Mesothelial cell of epicardium (in vitro differentiated cells): ENCODE measurements around the gene OPRL1. TPM values are rescaled to one million over a fixed set of nuclear protein-coding genes. Genes with fewer than 3 reads are reported as not detected.
"Not testable (repeated sequence)": the region's sequence is repeated elsewhere in the genome, so short reads cannot be mapped to it uniquely, and the experiment has no call there.

Experiments used
- DNase-seq, 2 experiments: peaks; one replicate each; pipeline ENCODE4 v3.0.0; 2021; ENCODE audit warnings: low spot score in 2 of 2; ENCODE audit not compliant: unreplicated experiment in 2 of 2
- H3K27ac Mint-ChIP-seq: 2 replicates; pipeline ENCODE4 v1.8.0; 2021; ENCODE audit warnings: mixed read lengths
- H3K27me3 Mint-ChIP-seq: 2 replicates; pipeline ENCODE4 v1.8.0; 2021; ENCODE audit warnings: low read depth, mixed read lengths
- H3K36me3 Mint-ChIP-seq: 2 replicates; pipeline ENCODE4 v1.8.0; 2021; ENCODE audit warnings: mixed read lengths
- H3K4me1 Mint-ChIP-seq: 2 replicates; pipeline ENCODE4 v1.8.0; 2021; ENCODE audit warnings: mixed read lengths
- H3K4me3 Mint-ChIP-seq: 2 replicates; pipeline ENCODE4 v1.8.0; 2021; ENCODE audit warnings: mild to moderate bottlenecking, moderate library complexity, mixed read lengths
- H3K9me3 Mint-ChIP-seq: 2 replicates; pipeline ENCODE4 v1.8.0; 2021; ENCODE audit warnings: mixed read lengths
- total RNA-seq: library from RNA; stranded (reverse); gene quantifications from 3 replicates; pipeline ENCODE4 v1.2.1, GENCODE V29; 2021
- TF ChIP-seq, protein P1 (sequence below): fragments of 200-600 bp; sonication (generic); IDR thresholded peaks from one replicate; pipeline ENCODE4 v1.5.0; 2021; ENCODE audit warnings: antibody characterized with exemption; ENCODE audit not compliant: unreplicated experiment

OPRL1 gene
- total RNA-seq, 1 donor from 2014 or later: 2.5 TPM

DNA sequence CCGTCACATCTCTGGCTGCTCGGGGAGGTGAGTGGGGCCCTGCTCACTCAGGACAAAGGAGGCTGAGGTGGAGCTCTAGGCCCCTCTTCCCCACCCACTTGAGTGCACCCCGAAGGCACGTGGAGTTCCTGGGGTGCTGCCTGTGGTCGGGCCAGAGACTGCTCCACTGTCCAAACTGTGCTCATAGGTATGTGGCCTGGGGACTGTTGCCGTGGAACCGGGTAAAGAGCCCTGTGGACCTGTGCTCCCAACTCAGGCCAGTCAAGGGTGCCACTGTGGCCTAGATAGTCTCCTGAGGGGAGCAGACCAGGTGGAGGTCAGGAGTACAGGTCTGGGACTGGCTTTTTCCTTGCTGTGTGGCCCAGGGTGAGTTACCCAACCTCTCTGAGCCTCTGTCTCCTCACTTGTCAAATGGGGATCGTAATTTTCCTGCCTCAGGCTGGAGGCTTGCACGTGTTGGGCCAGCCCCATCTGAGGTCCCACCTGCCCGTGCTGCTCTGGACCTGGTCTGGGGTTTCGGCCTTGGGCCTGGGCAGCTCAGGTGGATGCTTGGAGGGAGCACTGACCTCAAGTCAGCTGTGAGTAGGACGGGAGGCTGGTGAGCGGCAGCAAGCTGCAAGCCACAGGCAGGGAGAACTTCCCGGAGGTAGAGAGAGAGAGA, 39.9 kb downstream of the OPRL1 start:
- Mint-ChIP-seq H3K36me3 (no peaks in the 10 kb centered on the region), H3K9me3 (no peaks in the 10 kb centered on the region), H3K27me3 (peaks cover 39% of the 10 kb centered on the region), H3K4me3 (no peak overlapping the region), H3K27ac (peak overlapping the region; percentile 53), H3K4me1 (peaks cover 5% of the 10 kb centered on the region)
- TF ChIP-seq, protein P1, sequence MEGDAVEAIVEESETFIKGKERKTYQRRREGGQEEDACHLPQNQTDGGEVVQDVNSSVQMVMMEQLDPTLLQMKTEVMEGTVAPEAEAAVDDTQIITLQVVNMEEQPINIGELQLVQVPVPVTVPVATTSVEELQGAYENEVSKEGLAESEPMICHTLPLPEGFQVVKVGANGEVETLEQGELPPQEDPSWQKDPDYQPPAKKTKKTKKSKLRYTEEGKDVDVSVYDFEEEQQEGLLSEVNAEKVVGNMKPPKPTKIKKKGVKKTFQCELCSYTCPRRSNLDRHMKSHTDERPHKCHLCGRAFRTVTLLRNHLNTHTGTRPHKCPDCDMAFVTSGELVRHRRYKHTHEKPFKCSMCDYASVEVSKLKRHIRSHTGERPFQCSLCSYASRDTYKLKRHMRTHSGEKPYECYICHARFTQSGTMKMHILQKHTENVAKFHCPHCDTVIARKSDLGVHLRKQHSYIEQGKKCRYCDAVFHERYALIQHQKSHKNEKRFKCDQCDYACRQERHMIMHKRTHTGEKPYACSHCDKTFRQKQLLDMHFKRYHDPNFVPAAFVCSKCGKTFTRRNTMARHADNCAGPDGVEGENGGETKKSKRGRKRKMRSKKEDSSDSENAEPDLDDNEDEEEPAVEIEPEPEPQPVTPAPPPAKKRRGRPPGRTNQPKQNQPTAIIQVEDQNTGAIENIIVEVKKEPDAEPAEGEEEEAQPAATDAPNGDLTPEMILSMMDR: no peak
- DNase-seq: peak; percentile 3 to 34

DNA sequence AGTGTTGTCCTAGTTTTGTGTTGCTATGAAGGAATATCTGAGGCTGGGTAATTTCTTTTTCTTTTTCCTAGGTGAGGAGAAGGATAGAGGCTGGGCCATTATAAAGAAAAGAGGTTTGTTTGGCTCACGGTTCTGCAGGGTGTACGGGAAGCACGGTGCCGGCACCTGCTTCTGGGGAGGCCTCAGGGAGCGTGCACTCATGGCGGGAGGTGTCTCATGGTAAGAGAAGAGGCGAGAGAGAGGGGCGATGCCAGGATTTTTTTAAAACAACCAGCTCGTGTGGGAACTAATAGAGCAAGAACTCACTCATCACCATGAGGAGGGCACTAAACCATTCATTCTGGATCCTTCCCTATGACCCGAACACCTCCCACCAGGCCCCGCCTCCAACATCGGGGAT, 41.7 kb downstream of the OPRL1 start:
- Mint-ChIP-seq H3K9me3 (no peaks in the 10 kb centered on the region), H3K27ac (no peak overlapping the region), H3K4me3 (no peak overlapping the region), H3K27me3 (peaks cover 42% of the 10 kb centered on the region), H3K4me1 (peaks cover 5% of the 10 kb centered on the region), H3K36me3 (no peaks in the 10 kb centered on the region)
- TF ChIP-seq, protein P1: no peak
- peak in 1 of 2 experiments; percentile 4 for DNase-seq

DNA sequence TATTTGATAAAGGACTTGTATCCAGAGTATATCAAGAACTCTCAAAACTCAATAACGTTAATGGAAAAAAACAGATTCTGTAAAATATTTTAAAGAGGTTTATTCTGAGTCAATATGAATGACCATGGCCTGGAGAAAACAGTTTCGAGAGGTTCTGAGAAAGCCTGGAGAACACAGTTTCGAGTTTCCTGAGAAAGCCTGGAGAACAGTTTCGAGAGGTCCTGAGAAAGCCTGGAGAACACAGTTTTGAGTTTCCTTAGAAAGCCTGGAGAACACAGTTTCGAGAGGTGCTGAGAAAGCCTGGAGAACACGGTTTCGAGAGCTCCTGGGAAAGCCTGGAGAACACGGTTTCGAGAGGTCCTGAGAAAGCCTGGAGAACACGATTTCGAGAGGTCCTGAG, 43.0 kb downstream of the OPRL1 start:
- not testable (repeated sequence) for H3K9me3 Mint-ChIP-seq, DNase-seq, H3K27ac Mint-ChIP-seq, H3K36me3 Mint-ChIP-seq, H3K4me3 Mint-ChIP-seq, H3K4me1 Mint-ChIP-seq
- peaks cover 44% of the 10 kb centered on the region for H3K27me3 Mint-ChIP-seq

DNA sequence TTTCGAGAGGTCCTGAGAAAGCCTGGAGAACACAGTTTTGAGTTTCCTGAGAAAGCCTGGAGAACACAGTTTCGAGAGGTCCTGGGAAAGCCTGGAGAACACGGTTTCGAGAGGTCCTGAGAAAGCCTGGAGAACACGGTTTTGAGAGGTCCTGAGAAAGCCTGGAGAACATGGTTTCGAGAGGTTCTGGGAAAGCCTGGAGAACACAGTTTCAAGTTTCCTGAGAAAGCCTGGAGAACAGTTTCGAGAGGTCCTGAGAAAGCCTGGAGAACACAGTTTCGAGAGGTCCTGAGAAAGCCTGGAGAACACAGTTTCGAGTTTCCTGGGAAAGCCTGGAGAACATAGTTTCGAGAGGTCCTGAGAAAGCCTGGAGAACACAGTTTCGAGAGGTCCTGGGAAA, 43.6 kb downstream of the OPRL1 start:
- H3K27me3 Mint-ChIP-seq: peaks cover 48% of the 10 kb centered on the region
- not testable (repeated sequence) for H3K36me3 Mint-ChIP-seq, DNase-seq, H3K4me3 Mint-ChIP-seq, H3K27ac Mint-ChIP-seq, H3K4me1 Mint-ChIP-seq, H3K9me3 Mint-ChIP-seq

DNA sequence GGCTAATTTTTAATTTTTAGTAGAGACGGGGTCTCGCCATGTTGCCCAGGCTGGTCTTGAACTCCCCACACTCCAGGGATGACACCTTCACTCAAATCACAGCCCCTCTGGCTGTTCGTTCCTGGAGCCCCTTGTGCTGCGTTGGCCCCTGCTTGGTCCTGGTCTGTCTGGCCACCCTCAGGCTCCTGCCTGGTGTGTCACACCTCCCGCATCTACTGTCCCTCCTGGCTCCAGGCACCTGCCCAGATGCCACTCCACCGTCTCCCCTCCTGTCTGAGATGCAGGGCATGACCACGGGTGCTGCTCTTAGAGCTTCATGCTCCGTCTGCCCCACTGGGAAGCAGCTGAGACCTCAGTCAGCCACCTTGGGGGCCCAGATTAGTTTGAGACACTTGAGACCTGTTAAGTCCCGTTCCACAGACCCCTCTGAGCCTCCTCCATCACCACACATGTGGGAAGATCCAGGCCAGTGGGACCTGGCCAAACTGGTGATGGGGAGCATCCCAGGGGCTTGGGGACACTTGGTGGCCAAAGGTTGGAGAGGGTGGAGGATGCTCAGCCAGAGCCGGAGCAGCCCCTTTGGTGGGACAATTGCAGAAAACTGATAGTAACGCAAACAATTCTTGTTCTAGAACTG, 49.4 kb downstream of the OPRL1 start:
- H3K27ac Mint-ChIP-seq: no peak overlapping the region
- DNase-seq: peak in 1 of 2 experiments; percentile 6
- TF ChIP-seq, protein P1: no peak
- H3K36me3 Mint-ChIP-seq: no peaks in the 10 kb centered on the region
- peaks cover 29% of the 10 kb centered on the region for H3K27me3 Mint-ChIP-seq
- H3K4me1 Mint-ChIP-seq: no peaks in the 10 kb centered on the region
- H3K9me3 Mint-ChIP-seq: peaks cover 9% of the 10 kb centered on the region
- H3K4me3 Mint-ChIP-seq: no peak overlapping the region

DNA sequence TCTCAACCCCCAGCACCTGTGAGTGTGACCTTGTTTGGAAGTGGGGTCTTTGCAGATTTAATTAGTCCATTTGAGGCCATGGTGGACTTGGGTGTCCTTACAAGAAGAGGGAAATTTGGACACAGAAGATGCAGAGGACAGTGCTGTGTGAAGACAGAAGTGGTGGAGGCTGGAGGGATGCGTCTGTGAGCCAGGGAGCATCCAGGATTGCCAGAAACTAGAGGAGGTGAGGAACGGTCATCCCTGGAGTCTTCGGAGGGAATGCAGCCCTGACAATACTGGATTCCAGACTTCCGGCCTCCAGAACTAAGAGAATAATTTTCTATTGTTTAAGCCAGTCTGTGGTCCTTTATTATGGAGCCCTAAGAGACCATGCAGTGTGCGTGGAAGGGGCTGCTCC, 50.4 kb downstream of the OPRL1 start:
- Mint-ChIP-seq H3K4me3 (no peak overlapping the region), H3K36me3 (no peaks in the 10 kb centered on the region), H3K27me3 (peaks cover 26% of the 10 kb centered on the region), H3K4me1 (no peaks in the 10 kb centered on the region), H3K27ac (no peak overlapping the region), H3K9me3 (peaks cover 9% of the 10 kb centered on the region)
- DNase-seq: no peak
- TF ChIP-seq, protein P1: no peak
